Heart left ventricle (tissue), 13 donors: ENCODE measurements around the gene DMGDH.

Source experiments
- CTCF ChIP-seq, 12 donors: fragments of 200-600 bp; sonication (generic) in 4 of 12; IDR thresholded peaks; one replicate each; pipeline versions ENCODE4 v1.5.0 to v1.8.0; 2018 to 2022; ENCODE audit warnings: antibody characterized with exemption in 12 of 12, mild to moderate bottlenecking in 5 of 12
- POLR2A ChIP-seq, 2 donors: fragments of 450-650 bp; IDR thresholded peaks; one replicate each; pipeline ENCODE4 v1.6.1; 2017; ENCODE audit warnings: antibody characterized with exemption in 2 of 2, mild to moderate bottlenecking in 2 of 2, moderate library complexity in 2 of 2
- donor health status: ischemic (EF 13 %, LVEDD 7.1; RV severe dilation, severe dysfunction).
- donor health status: DM: no; HTN: yes; CAD: no.
- donor health status: DM: no; HTN: no; CAD: no.
- donor health status: ischemic (EF 25% LVEDD 6.9; RV normal size, moderate dysfunction).
- donor health status: ischemic (EF 25% LVEDD 5.7; RV mildly dilated, moderate dysfunction).
- donor health status: ischemic (EF 35%, LVEDD 5.7; RV mildly dilated, moderate dysfunction).
- donor health status: nonischemic (EF 11% LVEDD 7.7; RV severe dilation, severe dysfunction).
- donor health status: DM: yes; HTN: yes; CAD: no.
- donor health status: PGD.
- donor health status: ischemic (EF 29% LVEDD 5.4; RV normal size, mild dysfunction).
- donor health status: nonischemic (EF 23%, LVEDD 6.1; RV moderate dilation, normal function).

GRCh38 chr5:79077680-79078365 is 8.3 kb upstream of the DMGDH start:
- TF ChIP-seq POLR2A (IDR thresholded peaks at IDR 0.05), result no peak
- no peak for TF ChIP-seq CTCF (IDR thresholded peaks at IDR 0.05)
